NCI-H345 treated with DMSO at 0.1 percent for 48 hours (cell line): ENCODE results near the gene KCNJ12.
"Not testable (repeated sequence)": the region's sequence is repeated elsewhere in the genome, so short reads cannot be mapped to it uniquely, and the experiment has no call there.

Experiments used
- DNase-seq: peaks from one replicate; lab custom pipeline; 2025; ENCODE audit not compliant: unreplicated experiment; lab: John Stamatoyannopoulos, UW

Gene KCNJ12

GRCh38 chr17:21376081-21376758 lies at the start of gene KCNJ12:
Gene KCNJ12 (plus strand): TSS chr17:21376357. CDS start chr17:21415343, 38,986 bp downstream.
- DNase-seq = no peak

- not testable (repeated sequence) for DNase-seq
Measured at GRCh38 chr17:21327921-21328320, 48.2 kb upstream of the KCNJ12 start.

GRCh38 chr17:21328778-21329177 lies 47.4 kb upstream of the KCNJ12 start:
- DNase-seq = not testable (repeated sequence)

- no peak for DNase-seq
Measured at GRCh38 chr17:21330436-21331160, 45.6 kb upstream of the KCNJ12 start.

GRCh38 chr17:21336541-21337294 lies 39.4 kb upstream of the KCNJ12 start:
- DNase-seq = not testable (repeated sequence)

- not testable (repeated sequence) for DNase-seq
Measured at GRCh38 chr17:21337981-21338625, 38.1 kb upstream of the KCNJ12 start.

GRCh38 chr17:21339011-21339410 lies 37.1 kb upstream of the KCNJ12 start:
- DNase-seq = no peak

- not testable (repeated sequence) for DNase-seq
Measured at GRCh38 chr17:21339571-21339970, 36.6 kb upstream of the KCNJ12 start.

- not testable (repeated sequence) for DNase-seq
Measured at GRCh38 chr17:21340407-21340806, 35.8 kb upstream of the KCNJ12 start.

- DNase-seq = not testable (repeated sequence)
Measured at GRCh38 chr17:21341279-21341678, 34.9 kb upstream of the KCNJ12 start.

- not testable (repeated sequence) for DNase-seq
Measured at GRCh38 chr17:21341925-21342540, 34.1 kb upstream of the KCNJ12 start.

- not testable (repeated sequence) for DNase-seq
Measured at GRCh38 chr17:21343061-21343949, 32.9 kb upstream of the KCNJ12 start.

GRCh38 chr17:21344801-21345200 lies 31.4 kb upstream of the KCNJ12 start:
- not testable (repeated sequence) for DNase-seq

GRCh38 chr17:21345236-21345635 lies 30.9 kb upstream of the KCNJ12 start:
- no peak for DNase-seq

GRCh38 chr17:21346107-21346506 lies 30.1 kb upstream of the KCNJ12 start:
- DNase-seq = not testable (repeated sequence)

GRCh38 chr17:21346651-21347250 lies 29.4 kb upstream of the KCNJ12 start:
- DNase-seq = not testable (repeated sequence)

GRCh38 chr17:21347660-21348059 lies 28.5 kb upstream of the KCNJ12 start:
- not testable (repeated sequence) for DNase-seq

- DNase-seq = not testable (repeated sequence)
Measured at GRCh38 chr17:21348081-21348925, 27.9 kb upstream of the KCNJ12 start.
